ENCODE measurements around the gene CELSR3.

Gene CELSR3

GRCh38 chr3:48651771-48652170 is 10.9 kb downstream of the CELSR3 start:
- Histone ChIP-seq H3K9me3 (ENCODE audit: insufficient read depth, low read length) (no peaks in the 10 kb centered on the region), H3K9ac (ENCODE audit: insufficient read length, low read depth) (no peak overlapping the region), H3K4me1 (ENCODE audit: insufficient read depth, insufficient read length) (peaks cover 5% of the 10 kb centered on the region), H3K4me3 (ENCODE audit: insufficient read length, low read depth) (no peak overlapping the region), H3K27me3 (ENCODE audit: insufficient read depth, insufficient read length) (peaks cover 7% of the 10 kb centered on the region), H3K36me3 (ENCODE audit: insufficient read depth, insufficient read length, low read length) (peaks cover 30% of the 10 kb centered on the region)
- no peak for DNase-seq (ENCODE audit: low read depth, low spot score)
- TF ChIP-seq SUZ12 (IDR thresholded peaks at IDR 0.05; ENCODE audit: extremely low read depth, insufficient read depth, insufficient read length) (no peak), YY1 (IDR thresholded peaks at IDR 0.05; ENCODE audit: insufficient read depth, insufficient read length) (no peak), ZNF274 (IDR thresholded peaks at IDR 0.05; ENCODE audit: low read depth, low read length) (no peak)

GRCh38 chr3:48650723-48651122 is 12.0 kb downstream of the CELSR3 start:
- Histone ChIP-seq H3K27me3 (ENCODE audit: insufficient read depth, insufficient read length) (peaks cover 7% of the 10 kb centered on the region), H3K4me3 (ENCODE audit: insufficient read length, low read depth) (no peak overlapping the region), H3K9ac (ENCODE audit: insufficient read length, low read depth) (no peak overlapping the region), H3K36me3 (ENCODE audit: insufficient read depth, insufficient read length, low read length) (peaks cover 36% of the 10 kb centered on the region), H3K9me3 (ENCODE audit: insufficient read depth, low read length) (no peaks in the 10 kb centered on the region), H3K4me1 (ENCODE audit: insufficient read depth, insufficient read length) (peaks cover 3% of the 10 kb centered on the region)
- no peak for TF ChIP-seq ZNF274 (IDR thresholded peaks at IDR 0.05; ENCODE audit: low read depth, low read length)
- no peak for TF ChIP-seq SUZ12 (IDR thresholded peaks at IDR 0.05; ENCODE audit: extremely low read depth, insufficient read depth, insufficient read length)
- no peak for TF ChIP-seq YY1 (IDR thresholded peaks at IDR 0.05; ENCODE audit: insufficient read depth, insufficient read length)
- no peak for DNase-seq (ENCODE audit: low read depth, low spot score)

GRCh38 chr3:48648188-48648850 is 14.4 kb downstream of the CELSR3 start:
- Histone ChIP-seq H3K27me3 (ENCODE audit: insufficient read depth, insufficient read length) (no peaks in the 10 kb centered on the region), H3K4me1 (ENCODE audit: insufficient read depth, insufficient read length) (peaks cover 3% of the 10 kb centered on the region), H3K4me3 (ENCODE audit: insufficient read length, low read depth) (no peak overlapping the region), H3K9ac (ENCODE audit: insufficient read length, low read depth) (no peak overlapping the region), H3K36me3 (ENCODE audit: insufficient read depth, insufficient read length, low read length) (peaks cover 34% of the 10 kb centered on the region), H3K9me3 (ENCODE audit: insufficient read depth, low read length) (no peaks in the 10 kb centered on the region)
- TF ChIP-seq ZNF274 (IDR thresholded peaks at IDR 0.05; ENCODE audit: low read depth, low read length) (no peak), SUZ12 (IDR thresholded peaks at IDR 0.05; ENCODE audit: extremely low read depth, insufficient read depth, insufficient read length) (no peak), YY1 (IDR thresholded peaks at IDR 0.05; ENCODE audit: insufficient read depth, insufficient read length) (no peak)
- DNase-seq (ENCODE audit: low read depth, low spot score): no peak

GRCh38 chr3:48647714-48648113 is 15.0 kb downstream of the CELSR3 start:
- no peaks in the 10 kb centered on the region for H3K9me3 ChIP-seq (ENCODE audit: insufficient read depth, low read length)
- TF ChIP-seq YY1 (IDR thresholded peaks at IDR 0.05; ENCODE audit: insufficient read depth, insufficient read length): no peak
- TF ChIP-seq ZNF274 (IDR thresholded peaks at IDR 0.05; ENCODE audit: low read depth, low read length): no peak
- TF ChIP-seq SUZ12 (IDR thresholded peaks at IDR 0.05; ENCODE audit: extremely low read depth, insufficient read depth, insufficient read length): no peak
- no peaks in the 10 kb centered on the region for H3K4me1 ChIP-seq (ENCODE audit: insufficient read depth, insufficient read length)
- H3K36me3 ChIP-seq (ENCODE audit: insufficient read depth, insufficient read length, low read length): peaks cover 34% of the 10 kb centered on the region
- H3K9ac ChIP-seq (ENCODE audit: insufficient read length, low read depth): no peak overlapping the region
- no peak for DNase-seq (ENCODE audit: low read depth, low spot score)
- no peak overlapping the region for H3K4me3 ChIP-seq (ENCODE audit: insufficient read length, low read depth)
- no peaks in the 10 kb centered on the region for H3K27me3 ChIP-seq (ENCODE audit: insufficient read depth, insufficient read length)

GRCh38 chr3:48644898-48645760 is 17.6 kb downstream of the CELSR3 start:
- H3K4me1 ChIP-seq (ENCODE audit: insufficient read depth, insufficient read length): no peaks in the 10 kb centered on the region
- H3K9me3 ChIP-seq (ENCODE audit: insufficient read depth, low read length): no peaks in the 10 kb centered on the region
- DNase-seq (ENCODE audit: low read depth, low spot score): no peak
- no peak overlapping the region for H3K4me3 ChIP-seq (ENCODE audit: insufficient read length, low read depth)
- TF ChIP-seq ZNF274 (IDR thresholded peaks at IDR 0.05; ENCODE audit: low read depth, low read length) (no peak), YY1 (IDR thresholded peaks at IDR 0.05; ENCODE audit: insufficient read depth, insufficient read length) (no peak), SUZ12 (IDR thresholded peaks at IDR 0.05; ENCODE audit: extremely low read depth, insufficient read depth, insufficient read length) (no peak)
- H3K36me3 ChIP-seq (ENCODE audit: insufficient read depth, insufficient read length, low read length): peaks cover 54% of the 10 kb centered on the region
- no peak overlapping the region for H3K9ac ChIP-seq (ENCODE audit: insufficient read length, low read depth)
- no peaks in the 10 kb centered on the region for H3K27me3 ChIP-seq (ENCODE audit: insufficient read depth, insufficient read length)

DNA sequence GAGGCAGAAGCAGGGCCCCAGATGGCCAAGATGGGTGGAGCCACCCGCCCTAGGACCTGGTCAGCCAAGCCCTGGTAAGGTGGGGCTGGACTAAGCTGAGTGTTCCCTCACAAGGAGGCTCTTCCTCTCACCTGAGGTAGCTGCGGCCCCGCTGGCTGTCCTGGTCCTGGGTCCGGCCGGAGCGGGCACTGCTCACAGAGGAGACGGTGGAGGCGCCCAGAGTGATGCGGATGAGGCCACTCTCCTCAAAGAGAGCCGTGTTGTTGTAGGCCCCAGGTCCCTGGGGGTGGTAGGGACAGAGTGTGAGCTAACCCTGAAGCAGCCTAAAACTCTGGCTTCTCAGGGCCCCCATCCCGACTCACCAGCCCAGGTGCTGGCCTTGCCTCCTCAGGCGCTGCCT is 20.1 kb downstream of the CELSR3 start:
- Histone ChIP-seq H3K9me3 (ENCODE audit: insufficient read depth, low read length) (no peaks in the 10 kb centered on the region), H3K4me3 (ENCODE audit: insufficient read length, low read depth) (no peak overlapping the region), H3K4me1 (ENCODE audit: insufficient read depth, insufficient read length) (peaks cover 3% of the 10 kb centered on the region), H3K36me3 (ENCODE audit: insufficient read depth, insufficient read length, low read length) (peaks cover 62% of the 10 kb centered on the region), H3K27me3 (ENCODE audit: insufficient read depth, insufficient read length) (no peaks in the 10 kb centered on the region), H3K9ac (ENCODE audit: insufficient read length, low read depth) (no peak overlapping the region)
- no peak for DNase-seq (ENCODE audit: low read depth, low spot score)
- TF ChIP-seq ZNF274 (IDR thresholded peaks at IDR 0.05; ENCODE audit: low read depth, low read length): no peak
- no peak for TF ChIP-seq YY1 (IDR thresholded peaks at IDR 0.05; ENCODE audit: insufficient read depth, insufficient read length)
- no peak for TF ChIP-seq SUZ12 (IDR thresholded peaks at IDR 0.05; ENCODE audit: extremely low read depth, insufficient read depth, insufficient read length)

DNA sequence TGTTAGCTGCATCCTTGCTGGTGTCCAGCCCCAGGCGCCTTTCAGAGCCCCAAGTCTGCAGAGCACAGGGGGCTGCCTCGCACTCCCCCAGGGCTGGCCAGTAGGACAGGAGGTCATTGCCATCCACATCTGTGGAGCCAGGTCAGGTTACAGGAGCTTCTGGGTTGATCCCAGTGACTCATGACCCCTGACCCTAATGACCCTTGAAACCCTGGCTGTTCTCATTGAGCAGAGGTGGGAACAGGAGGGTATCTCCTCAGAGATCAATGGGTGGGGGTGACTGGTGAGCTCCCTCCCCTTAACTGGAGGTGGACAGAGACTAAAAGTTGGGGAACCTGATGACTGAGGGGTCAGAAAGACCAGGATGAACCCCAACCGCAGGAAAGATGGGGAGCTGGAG is 21.3 kb downstream of the CELSR3 start:
- no peak for DNase-seq (ENCODE audit: low read depth, low spot score)
- H3K9me3 ChIP-seq (ENCODE audit: insufficient read depth, low read length): no peaks in the 10 kb centered on the region
- TF ChIP-seq SUZ12 (IDR thresholded peaks at IDR 0.05; ENCODE audit: extremely low read depth, insufficient read depth, insufficient read length) (no peak), ZNF274 (IDR thresholded peaks at IDR 0.05; ENCODE audit: low read depth, low read length) (no peak), YY1 (IDR thresholded peaks at IDR 0.05; ENCODE audit: insufficient read depth, insufficient read length) (no peak)
- peaks cover 60% of the 10 kb centered on the region for H3K36me3 ChIP-seq (ENCODE audit: insufficient read depth, insufficient read length, low read length)
- H3K9ac ChIP-seq (ENCODE audit: insufficient read length, low read depth): no peak overlapping the region
- no peaks in the 10 kb centered on the region for H3K27me3 ChIP-seq (ENCODE audit: insufficient read depth, insufficient read length)
- peaks cover 11% of the 10 kb centered on the region for H3K4me1 ChIP-seq (ENCODE audit: insufficient read depth, insufficient read length)
- no peak overlapping the region for H3K4me3 ChIP-seq (ENCODE audit: insufficient read length, low read depth)

Data from NT2/D1 (cell line).